ENCODE measurements around the gene CNTN2. TPM values are rescaled to one million over a fixed set of nuclear protein-coding genes. Genes with fewer than 3 reads are reported as not detected.

CNTN2 gene
- total RNA-seq, 1 donor from 2014 or later: not detected

- ATAC-seq (no peak), DNase-seq (no peak)
- Histone ChIP-seq H3K9me3 (no peaks in the 10 kb centered on the region), H3K36me3 (no peaks in the 10 kb centered on the region), H3K27me3 (ENCODE audit: low read depth) (no peaks in the 10 kb centered on the region), H3K27ac (no peak overlapping the region), H3K4me3 (no peak overlapping the region), H3K4me1 (no peaks in the 10 kb centered on the region)
- TF ChIP-seq CTCF (IDR thresholded peaks at IDR 0.05): no peak
- intact Hi-C loops (cut with DNase I): no loop called here
Measured at GRCh38 chr1:205072881-205073280, 29.9 kb downstream of the CNTN2 start.

GRCh38 chr1:205073511-205073910 is 30.5 kb downstream of the CNTN2 start:
- no peak for TF ChIP-seq CTCF (IDR thresholded peaks at IDR 0.05)
- no peaks in the 10 kb centered on the region for H3K36me3 ChIP-seq
- DNase-seq: no peak
- H3K4me3 ChIP-seq: no peak overlapping the region
- no peaks in the 10 kb centered on the region for H3K27me3 ChIP-seq (ENCODE audit: low read depth)
- H3K9me3 ChIP-seq: no peaks in the 10 kb centered on the region
- no peaks in the 10 kb centered on the region for H3K4me1 ChIP-seq
- ATAC-seq: no peak
- intact Hi-C loops (cut with DNase I): no loop called here
- H3K27ac ChIP-seq: no peak overlapping the region

GRCh38 chr1:205074084-205074483 is 31.1 kb downstream of the CNTN2 start:
- Histone ChIP-seq H3K36me3 (no peaks in the 10 kb centered on the region), H3K9me3 (no peaks in the 10 kb centered on the region), H3K27ac (no peak overlapping the region), H3K4me3 (no peak overlapping the region), H3K4me1 (no peaks in the 10 kb centered on the region), H3K27me3 (ENCODE audit: low read depth) (no peaks in the 10 kb centered on the region)
- intact Hi-C loops (cut with DNase I): no loop called here
- TF ChIP-seq CTCF (IDR thresholded peaks at IDR 0.05): no peak
- DNase-seq: no peak
- no peak for ATAC-seq

GRCh38 chr1:205074513-205074912 is 31.5 kb downstream of the CNTN2 start:
- no peaks in the 10 kb centered on the region for H3K4me1 ChIP-seq
- DNase-seq (no peak), ATAC-seq (no peak)
- no peak overlapping the region for H3K4me3 ChIP-seq
- H3K36me3 ChIP-seq: no peaks in the 10 kb centered on the region
- H3K9me3 ChIP-seq: no peaks in the 10 kb centered on the region
- TF ChIP-seq CTCF (IDR thresholded peaks at IDR 0.05): no peak
- intact Hi-C loops (cut with DNase I): no loop called here
- no peak overlapping the region for H3K27ac ChIP-seq
- no peaks in the 10 kb centered on the region for H3K27me3 ChIP-seq (ENCODE audit: low read depth)

- no peak for DNase-seq
- Histone ChIP-seq H3K27me3 (ENCODE audit: low read depth) (no peaks in the 10 kb centered on the region), H3K4me3 (no peak overlapping the region), H3K36me3 (no peaks in the 10 kb centered on the region), H3K9me3 (no peaks in the 10 kb centered on the region), H3K27ac (no peak overlapping the region), H3K4me1 (no peaks in the 10 kb centered on the region)
- no peak for ATAC-seq
- TF ChIP-seq CTCF (IDR thresholded peaks at IDR 0.05): no peak
- intact Hi-C loops (cut with DNase I): no loop called here
Measured at GRCh38 chr1:205075642-205076155, 32.7 kb downstream of the CNTN2 start.

Measured in lower lobe of right lung (tissue), 2 donors.